Neural progenitor cell (in vitro differentiated cells): ENCODE data around the gene EGFL6. TPM values are rescaled to one million over a fixed set of nuclear protein-coding genes. Genes with fewer than 3 reads are reported as not detected.

Experiments used
- DNase-seq: peaks from one replicate; pipeline ENCODE4 v3.0.0-alpha.2; 2016; ENCODE audit warnings: low spot score
- H2AFZ ChIP-seq: fragments of 200-600 bp; sonication (generic); replicated peaks from 2 replicates; pipeline ENCODE4 v1.6.1; 2016; ENCODE audit warnings: antibody characterized with exemption
- H3F3A ChIP-seq: fragments of 200-600 bp; sonication (generic); 2 replicates; pipeline ENCODE4 v1.6.1; 2016; ENCODE audit warnings: antibody characterized with exemption, low read depth
- H3K27ac ChIP-seq: fragments of 200-600 bp; sonication (generic); 2 replicates; pipeline ENCODE4 v1.5.1; 2016; ENCODE audit warnings: mild to moderate bottlenecking
- H3K27me3 ChIP-seq: fragments of 200-600 bp; sonication (generic); 2 replicates; pipeline ENCODE4 v1.6.1; 2016; ENCODE audit warnings: mild to moderate bottlenecking, moderate library complexity
- H3K36me3 ChIP-seq: fragments of 200-600 bp; sonication (generic); 2 replicates; pipeline ENCODE4 v1.5.1; 2016
- H3K4me1 ChIP-seq: fragments of 200-600 bp; sonication (generic); 2 replicates; pipeline ENCODE4 v1.6.1; 2016; ENCODE audit warnings: mixed run types
- H3K4me2 ChIP-seq: fragments of 200-600 bp; sonication (generic); 2 replicates; pipeline ENCODE4 v1.6.1; 2016
- H3K4me3 ChIP-seq: fragments of 200-600 bp; sonication (generic); 2 replicates; pipeline ENCODE4 v1.5.1; 2016
- H3K79me2 ChIP-seq: fragments of 200-600 bp; sonication (generic); 2 replicates; pipeline ENCODE4 v1.6.1; 2016; ENCODE audit warnings: low read depth
- H3K9ac ChIP-seq: fragments of 200-600 bp; sonication (generic); 2 replicates; pipeline ENCODE4 v1.6.1; 2016
- H3K9me3 ChIP-seq: fragments of 200-600 bp; sonication (generic); 2 replicates; pipeline ENCODE4 v1.5.1; 2016; ENCODE audit warnings: low read depth
- H4K20me1 ChIP-seq: fragments of 200-600 bp; sonication (generic); 2 replicates; pipeline ENCODE4 v1.6.1; 2016; ENCODE audit warnings: low read depth
- H3K27ac Mint-ChIP-seq: 3 replicates; pipeline ENCODE4 v1.8.0; 2021; ENCODE audit warnings: mixed read lengths
- H3K27me3 Mint-ChIP-seq: 2 replicates; pipeline ENCODE4 v1.8.0; 2022; ENCODE audit warnings: low read depth, mild to moderate bottlenecking, inconsistent platforms, moderate library complexity, mixed read lengths; ENCODE audit not compliant: insufficient read depth
- H3K36me3 Mint-ChIP-seq: 3 replicates; pipeline ENCODE4 v1.8.0; 2021; ENCODE audit warnings: mixed read lengths
- H3K4me1 Mint-ChIP-seq: 3 replicates; pipeline ENCODE4 v1.8.0; 2021; ENCODE audit warnings: mixed read lengths
- H3K4me3 Mint-ChIP-seq: 3 replicates; pipeline ENCODE4 v1.8.0; 2021; ENCODE audit warnings: mild to moderate bottlenecking, moderate library complexity, mixed read lengths
- H3K9me3 Mint-ChIP-seq: 3 replicates; pipeline ENCODE4 v1.8.0; 2020; ENCODE audit warnings: mixed read lengths
- CTCF ChIP-seq: fragments of 200-600 bp; sonication (generic); IDR thresholded peaks from 2 replicates; pipeline ENCODE4 v1.5.1; 2017; ENCODE audit warnings: antibody characterized with exemption, mild to moderate bottlenecking
- EZH2 ChIP-seq: fragments of 200-600 bp; sonication (generic); IDR thresholded peaks from 2 replicates; pipeline ENCODE4 v1.6.1; 2017; ENCODE audit warnings: antibody characterized with exemption, mild to moderate bottlenecking, moderate library complexity
- EZH2phosphoT487 ChIP-seq: fragments of 200-600 bp; sonication (generic); IDR thresholded peaks from 2 replicates; pipeline ENCODE4 v1.6.1; 2017; ENCODE audit warnings: antibody characterized with exemption
- total RNA-seq: library from RNA; depleted of rRNA; stranded (reverse); fragments of >200 nt; gene quantifications from 2 replicates; pipeline ENCODE4 v1.2.3, GENCODE V29; 2015; ENCODE audit warnings: low replicate concordance

Gene EGFL6
- total RNA-seq, 1 donor from 2014 or later, result 1.2 TPM

- Histone ChIP-seq H3K27me3 (no peaks in the 10 kb centered on the region), H3K79me2 (no peaks in the 10 kb centered on the region), H4K20me1 (no peaks in the 10 kb centered on the region), H3K9ac (no peak overlapping the region), H3K4me3 (no peak overlapping the region), H3K27ac (no peak overlapping the region), H2AFZ (no peak overlapping the region), H3K4me2 (no peak overlapping the region), H3K4me1 (no peaks in the 10 kb centered on the region), H3K9me3 (no peaks in the 10 kb centered on the region), H3F3A (no peaks in the 10 kb centered on the region), H3K36me3 (no peaks in the 10 kb centered on the region)
- Mint-ChIP-seq H3K4me1 (peaks cover 3% of the 10 kb centered on the region), H3K27me3 (peaks cover 5% of the 10 kb centered on the region), H3K9me3 (no peaks in the 10 kb centered on the region), H3K4me3 (no peak overlapping the region), H3K27ac (no peak overlapping the region), H3K36me3 (no peaks in the 10 kb centered on the region)
- TF ChIP-seq CTCF (peak; percentile 42), EZH2phosphoT487 (no peak), EZH2 (no peak)
- peak; percentile 23 for DNase-seq
Measured at GRCh38 chrX:13598877-13599276, 29.5 kb downstream of the EGFL6 start.

- DNase-seq, result no peak
- Histone ChIP-seq H3K4me3 (no peak overlapping the region), H3F3A (no peaks in the 10 kb centered on the region), H3K27ac (no peak overlapping the region), H3K27me3 (no peaks in the 10 kb centered on the region), H3K79me2 (no peaks in the 10 kb centered on the region), H3K9ac (no peak overlapping the region), H3K36me3 (no peaks in the 10 kb centered on the region), H3K9me3 (no peaks in the 10 kb centered on the region), H4K20me1 (no peaks in the 10 kb centered on the region), H2AFZ (no peak overlapping the region), H3K4me2 (no peak overlapping the region), H3K4me1 (no peaks in the 10 kb centered on the region)
- H3K4me1 Mint-ChIP-seq, result peaks cover 3% of the 10 kb centered on the region
- no peaks in the 10 kb centered on the region for H3K9me3 Mint-ChIP-seq
- no peaks in the 10 kb centered on the region for H3K36me3 Mint-ChIP-seq
- no peak overlapping the region for H3K4me3 Mint-ChIP-seq
- peaks cover 5% of the 10 kb centered on the region for H3K27me3 Mint-ChIP-seq
- no peak for TF ChIP-seq EZH2phosphoT487
- TF ChIP-seq CTCF, result no peak
- no peak for TF ChIP-seq EZH2
- no peak overlapping the region for H3K27ac Mint-ChIP-seq
Measured at GRCh38 chrX:13599491-13599890, 30.1 kb downstream of the EGFL6 start.

- Histone ChIP-seq H3K4me1 (peaks cover 8% of the 10 kb centered on the region), H3F3A (no peaks in the 10 kb centered on the region), H3K79me2 (no peaks in the 10 kb centered on the region), H3K9ac (no peak overlapping the region), H3K27me3 (no peaks in the 10 kb centered on the region), H2AFZ (no peak overlapping the region), H3K36me3 (no peaks in the 10 kb centered on the region), H3K4me2 (no peak overlapping the region), H3K9me3 (no peaks in the 10 kb centered on the region), H4K20me1 (no peaks in the 10 kb centered on the region), H3K4me3 (no peak overlapping the region), H3K27ac (no peak overlapping the region)
- Mint-ChIP-seq H3K4me1 (peaks cover 10% of the 10 kb centered on the region), H3K27ac (no peak overlapping the region), H3K36me3 (no peaks in the 10 kb centered on the region), H3K4me3 (no peak overlapping the region), H3K27me3 (no peaks in the 10 kb centered on the region), H3K9me3 (no peaks in the 10 kb centered on the region)
- TF ChIP-seq CTCF, result no peak
- TF ChIP-seq EZH2phosphoT487, result no peak
- no peak for DNase-seq
Measured at GRCh38 chrX:13605611-13606010, 36.2 kb downstream of the EGFL6 start.
